Measurements from ENCODE around the gene NCAPH2. TPM values are rescaled to one million over a fixed set of nuclear protein-coding genes. Genes with fewer than 3 reads are reported as not detected.

NCAPH2 gene
- total and polyA plus RNA-seq, 4 experiments from 2014 or later: 36.4 to 81.8 (median 59.0) TPM

GRCh38 chr22:50546326-50547262 lies 38.6 kb downstream of the NCAPH2 start:
- no peaks in the 10 kb centered on the region for H3K9me3 Mint-ChIP-seq
- H3K4me3 Mint-ChIP-seq: peak overlapping the region in 2 of 8 donors; percentile 65 to 78
- CTCF ChIA-PET (ENCODE audit: partially characterized antibody): interaction anchor here (0.7 to 4.8 kb wide), 8 partner anchors 10 to 74 kb away, joined by 3 to 32 read pairs (median 12); partner anchors contain the start of genes SCO2 and SYCE3
- peak overlapping the region in 3 of 7 donors; percentile 15 to 87 (median 19) for H3K27ac Mint-ChIP-seq
- Histone ChIP-seq H3K36me3 (ENCODE audit: insufficient read depth, low read length) (no peaks in the 10 kb centered on the region), H3K4me3 (ENCODE audit: low read length in 2 of 2) (no peak overlapping the region), H3K27me3 (ENCODE audit: insufficient read depth, low read length) (no peaks in the 10 kb centered on the region), H3K27ac (ENCODE audit: low read depth, low read length) (peak overlapping the region; percentile 59), H3K9me3 (ENCODE audit: control insufficient read depth in 1 of 2, low read length in 2 of 2) (no peaks in the 10 kb centered on the region), H3K4me1 (ENCODE audit: insufficient read depth, low read length) (peaks cover 53% of the 10 kb centered on the region)
- H3K36me3 Mint-ChIP-seq: no peaks in the 10 kb centered on the region
- POLR2A ChIA-PET (ENCODE audit: partially characterized antibody): interaction anchor here (1.1 to 6.8 kb wide), 11 partner anchors 7 to 75 kb away, joined by 3 to 151 read pairs (median 27); partner anchors contain the start of genes CHKB, LMF2, NCAPH2 and SCO2
- no peaks in the 10 kb centered on the region for H3K27me3 Mint-ChIP-seq
- DNase-seq: no peak
- peaks cover 28 to 58% (median 39%) of the 10 kb centered on the region in 4 donors for H3K4me1 Mint-ChIP-seq
- intact Hi-C loops (cut with micrococcal nuclease): loop anchor here (5.0 kb wide), 1 partner anchor 39 kb away; the partner anchor contains the start of genes LMF2 and NCAPH2

- Histone ChIP-seq H3K36me3 (ENCODE audit: insufficient read depth, low read length) (no peaks in the 10 kb centered on the region), H3K4me1 (ENCODE audit: insufficient read depth, low read length) (peaks cover 53% of the 10 kb centered on the region), H3K27me3 (ENCODE audit: insufficient read depth, low read length) (no peaks in the 10 kb centered on the region), H3K9me3 (ENCODE audit: control insufficient read depth in 1 of 2, low read length in 2 of 2) (no peaks in the 10 kb centered on the region), H3K4me3 (ENCODE audit: low read length in 2 of 2) (no peak overlapping the region), H3K27ac (ENCODE audit: low read depth, low read length) (no peak overlapping the region)
- Mint-ChIP-seq H3K27me3 (no peaks in the 10 kb centered on the region), H3K4me3 (peak overlapping the region in 5 of 8 donors; percentile 33 to 68 (median 52)), H3K36me3 (no peaks in the 10 kb centered on the region), H3K4me1 (peaks cover 27 to 50% (median 38%) of the 10 kb centered on the region in 4 donors), H3K9me3 (no peaks in the 10 kb centered on the region), H3K27ac (peak overlapping the region in 5 of 7 donors; percentile 59 to 84 (median 71))
- no peak for DNase-seq
- POLR2A ChIA-PET (ENCODE audit: partially characterized antibody): interaction anchor here (0.8 to 6.8 kb wide), 18 partner anchors 8 to 360 kb away, joined by 3 to 151 read pairs (median 8); partner anchors contain the start of genes ARSA, CHKB, CPT1B and LMF2
- CTCF ChIA-PET (ENCODE audit: partially characterized antibody): interaction anchor here (0.8 to 4.8 kb wide), 8 partner anchors 8 to 73 kb away, joined by 3 to 32 read pairs (median 12); partner anchors contain the start of genes SCO2 and SYCE3
- intact Hi-C loops (cut with micrococcal nuclease): loop anchor here (5.0 kb wide), 1 partner anchor 40 kb away; the partner anchor contains the start of genes LMF2 and NCAPH2
Observed at GRCh38 chr22:50547263-50547985, 39.4 kb downstream of the NCAPH2 start.

- no peaks in the 10 kb centered on the region for H3K36me3 ChIP-seq (ENCODE audit: insufficient read depth, low read length)
- Mint-ChIP-seq H3K4me3 (peak overlapping the region; percentile 41 to 78 (median 72)), H3K9me3 (no peaks in the 10 kb centered on the region), H3K27me3 (no peaks in the 10 kb centered on the region), H3K27ac (peak overlapping the region in 6 of 7 donors; percentile 71 to 90 (median 82)), H3K4me1 (peaks cover 24 to 47% (median 35%) of the 10 kb centered on the region in 4 donors), H3K36me3 (no peaks in the 10 kb centered on the region)
- H3K9me3 ChIP-seq (ENCODE audit: control insufficient read depth in 1 of 2, low read length in 2 of 2): no peaks in the 10 kb centered on the region
- H3K27ac ChIP-seq (ENCODE audit: low read depth, low read length): peak overlapping the region; percentile 74
- ChIA-PET POLR2A (ENCODE audit: partially characterized antibody) (interaction anchor here (0.6 to 6.8 kb wide), 24 partner anchors 9 to 361 kb away, joined by 3 to 151 read pairs (median 6); partner anchors contain the start of genes ARSA, CHKB, CPT1B and HDAC10), CTCF (ENCODE audit: partially characterized antibody) (interaction anchor here (0.8 to 4.8 kb wide), 13 partner anchors 8 to 76 kb away, joined by 3 to 32 read pairs (median 5); partner anchors contain the start of genes SCO2 and SYCE3)
- intact Hi-C loops (cut with micrococcal nuclease): loop anchor here (1.0 to 5.0 kb wide), 2 partner anchors 23 to 41 kb away; partner anchors contain the start of genes LMF2, NCAPH2 and SCO2
- H3K27me3 ChIP-seq (ENCODE audit: insufficient read depth, low read length): no peaks in the 10 kb centered on the region
- peak; percentile 61 to 71 (median 66) for DNase-seq
- H3K4me3 ChIP-seq (ENCODE audit: low read length in 2 of 2): peak overlapping the region; percentile 29 to 73
- H3K4me1 ChIP-seq (ENCODE audit: insufficient read depth, low read length): peaks cover 53% of the 10 kb centered on the region
Observed at GRCh38 chr22:50548040-50548920, 40.3 kb downstream of the NCAPH2 start.

- H3K9me3 ChIP-seq (ENCODE audit: control insufficient read depth in 1 of 2, low read length in 2 of 2): no peaks in the 10 kb centered on the region
- DNase-seq: no peak
- H3K27ac ChIP-seq (ENCODE audit: low read depth, low read length): peak overlapping the region; percentile 74
- Mint-ChIP-seq H3K36me3 (no peaks in the 10 kb centered on the region), H3K27ac (peak overlapping the region in 6 of 7 donors; percentile 57 to 82 (median 76)), H3K27me3 (no peaks in the 10 kb centered on the region), H3K4me3 (peak overlapping the region; percentile 70 to 84 (median 78)), H3K9me3 (no peaks in the 10 kb centered on the region), H3K4me1 (peaks cover 24 to 47% (median 35%) of the 10 kb centered on the region in 4 donors)
- H3K4me1 ChIP-seq (ENCODE audit: insufficient read depth, low read length): peaks cover 48% of the 10 kb centered on the region
- peak overlapping the region; percentile 29 to 73 for H3K4me3 ChIP-seq (ENCODE audit: low read length in 2 of 2)
- no peaks in the 10 kb centered on the region for H3K27me3 ChIP-seq (ENCODE audit: insufficient read depth, low read length)
- POLR2A ChIA-PET (ENCODE audit: partially characterized antibody): interaction anchor here (0.8 to 6.8 kb wide), 26 partner anchors 8 to 362 kb away, joined by 3 to 151 read pairs (median 6); partner anchors contain the start of genes ARSA, CHKB, CPT1B and HDAC10
- no peaks in the 10 kb centered on the region for H3K36me3 ChIP-seq (ENCODE audit: insufficient read depth, low read length)
- intact Hi-C loops (cut with micrococcal nuclease): loop anchor here (1.0 to 5.0 kb wide), 2 partner anchors 24 to 42 kb away; partner anchors contain the start of genes LMF2, NCAPH2 and SCO2
- CTCF ChIA-PET (ENCODE audit: partially characterized antibody): interaction anchor here (0.8 to 4.8 kb wide), 11 partner anchors 10 to 75 kb away, joined by 3 to 32 read pairs (median 6); partner anchors contain the start of genes SCO2 and SYCE3
Observed at GRCh38 chr22:50548921-50549790, 41.1 kb downstream of the NCAPH2 start.

- Histone ChIP-seq H3K27ac (ENCODE audit: low read depth, low read length) (no peak overlapping the region), H3K9me3 (ENCODE audit: control insufficient read depth in 1 of 2, low read length in 2 of 2) (no peaks in the 10 kb centered on the region), H3K4me1 (ENCODE audit: insufficient read depth, low read length) (peaks cover 36% of the 10 kb centered on the region), H3K36me3 (ENCODE audit: insufficient read depth, low read length) (no peaks in the 10 kb centered on the region), H3K27me3 (ENCODE audit: insufficient read depth, low read length) (no peaks in the 10 kb centered on the region), H3K4me3 (ENCODE audit: low read length in 2 of 2) (no peak overlapping the region)
- H3K36me3 Mint-ChIP-seq: no peaks in the 10 kb centered on the region
- H3K27ac Mint-ChIP-seq: peak overlapping the region in 6 of 7 donors; percentile 32 to 77 (median 73)
- no peak for DNase-seq
- ChIA-PET CTCF (ENCODE audit: partially characterized antibody) (interaction anchor here (1.0 to 4.8 kb wide), 7 partner anchors 11 to 70 kb away, joined by 3 to 32 read pairs (median 5); partner anchors contain the start of genes SCO2 and SYCE3), POLR2A (ENCODE audit: partially characterized antibody) (interaction anchor here (0.8 to 6.8 kb wide), 8 partner anchors 11 to 78 kb away, joined by 3 to 151 read pairs (median 10); partner anchors contain the start of genes ARSA, CHKB, MAPK8IP2 and SCO2)
- H3K4me3 Mint-ChIP-seq: peak overlapping the region; percentile 6 to 83 (median 78)
- no peaks in the 10 kb centered on the region for H3K9me3 Mint-ChIP-seq
- intact Hi-C loops (cut with micrococcal nuclease): no loop called here
- no peaks in the 10 kb centered on the region for H3K27me3 Mint-ChIP-seq
- peaks cover 18 to 34% (median 26%) of the 10 kb centered on the region in 4 donors for H3K4me1 Mint-ChIP-seq
Observed at GRCh38 chr22:50550395-50550794, 42.4 kb downstream of the NCAPH2 start.
